DMS153 (cell line): ENCODE results near the gene CD40.

ENCODE experiments used
- DNase-seq: peaks from one replicate; lab custom pipeline; 2025; lab: John Stamatoyannopoulos, UW

Gene CD40

DNA sequence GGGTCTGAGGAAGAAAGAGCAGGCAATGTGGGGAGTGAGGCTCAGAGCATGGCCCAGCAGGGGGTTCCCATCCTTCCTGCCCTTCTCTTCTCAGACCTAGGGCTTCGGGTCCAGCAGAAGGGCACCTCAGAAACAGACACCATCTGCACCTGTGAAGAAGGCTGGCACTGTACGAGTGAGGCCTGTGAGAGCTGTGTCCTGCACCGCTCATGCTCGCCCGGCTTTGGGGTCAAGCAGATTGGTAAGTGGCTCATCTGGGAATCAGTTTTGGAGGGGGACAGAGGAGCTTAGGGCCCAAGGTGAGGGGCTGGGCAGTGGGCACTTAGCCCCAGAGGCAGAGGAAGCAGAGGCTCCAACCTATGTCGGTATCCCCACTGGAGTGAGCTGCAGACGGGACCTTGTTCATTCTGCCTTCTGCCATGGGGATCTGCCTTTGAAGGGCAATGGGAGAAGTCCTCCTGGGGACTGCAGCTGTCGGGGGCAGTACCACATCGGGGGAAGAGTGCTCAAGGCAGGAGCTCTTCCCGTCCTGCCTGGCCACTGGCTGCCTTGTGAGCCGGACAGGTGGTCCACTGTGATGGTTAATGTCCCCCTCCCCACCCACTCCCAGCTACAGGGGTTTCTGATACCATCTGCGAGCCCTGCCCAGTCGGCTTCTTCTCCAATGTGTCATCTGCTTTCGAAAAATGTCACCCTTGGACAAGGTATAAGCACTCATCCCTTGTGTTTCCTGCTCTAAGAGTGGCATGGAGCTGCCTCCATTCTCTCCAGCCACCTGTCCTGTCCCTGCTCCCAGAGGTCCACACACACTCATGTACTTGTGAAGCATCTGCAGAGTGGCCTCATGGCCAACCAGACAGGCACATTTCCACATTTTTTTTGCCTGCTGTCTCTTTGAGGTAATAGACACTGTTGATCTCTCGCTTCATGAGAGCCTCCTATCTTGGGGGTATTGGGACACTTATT, 4.7 kb downstream of the CD40 start:
- no peak for DNase-seq

DNA sequence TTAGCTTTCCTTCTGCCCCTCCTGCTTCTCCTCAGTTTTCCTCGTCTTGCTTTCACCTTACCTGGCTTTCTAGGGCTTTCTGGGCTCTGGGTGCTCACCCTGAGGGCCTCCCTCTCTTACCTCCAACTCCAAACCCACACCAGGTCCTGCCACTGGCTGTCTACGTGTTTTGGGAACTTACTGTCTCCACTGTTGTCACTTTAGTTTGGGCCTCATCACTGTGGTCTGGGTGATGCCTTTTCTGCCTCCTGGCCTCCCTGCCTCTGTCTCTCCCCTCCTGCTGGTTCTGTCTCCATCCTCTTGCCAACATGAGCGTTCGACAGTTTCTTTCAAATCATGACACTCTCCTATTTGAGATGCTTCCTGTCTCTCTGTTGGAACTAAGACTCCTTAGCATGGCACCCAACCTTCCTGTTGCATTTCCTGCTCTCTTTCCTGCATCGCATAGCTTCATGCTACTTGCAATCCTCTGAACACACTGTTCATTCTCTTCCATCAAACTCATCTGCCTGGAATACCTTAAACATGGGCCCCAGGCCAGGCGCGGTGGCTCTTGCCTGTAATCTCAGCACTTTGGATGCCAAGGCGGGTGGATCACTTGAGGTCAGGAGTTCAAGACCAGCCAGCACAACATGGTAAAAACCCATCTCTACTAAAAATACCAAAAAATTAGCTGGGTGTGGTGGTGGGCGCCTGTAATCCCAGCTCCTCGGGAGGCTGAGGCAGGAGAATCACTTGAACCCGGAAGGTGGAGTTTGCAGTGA, 5.5 kb downstream of the CD40 start:
- no peak for DNase-seq

DNA sequence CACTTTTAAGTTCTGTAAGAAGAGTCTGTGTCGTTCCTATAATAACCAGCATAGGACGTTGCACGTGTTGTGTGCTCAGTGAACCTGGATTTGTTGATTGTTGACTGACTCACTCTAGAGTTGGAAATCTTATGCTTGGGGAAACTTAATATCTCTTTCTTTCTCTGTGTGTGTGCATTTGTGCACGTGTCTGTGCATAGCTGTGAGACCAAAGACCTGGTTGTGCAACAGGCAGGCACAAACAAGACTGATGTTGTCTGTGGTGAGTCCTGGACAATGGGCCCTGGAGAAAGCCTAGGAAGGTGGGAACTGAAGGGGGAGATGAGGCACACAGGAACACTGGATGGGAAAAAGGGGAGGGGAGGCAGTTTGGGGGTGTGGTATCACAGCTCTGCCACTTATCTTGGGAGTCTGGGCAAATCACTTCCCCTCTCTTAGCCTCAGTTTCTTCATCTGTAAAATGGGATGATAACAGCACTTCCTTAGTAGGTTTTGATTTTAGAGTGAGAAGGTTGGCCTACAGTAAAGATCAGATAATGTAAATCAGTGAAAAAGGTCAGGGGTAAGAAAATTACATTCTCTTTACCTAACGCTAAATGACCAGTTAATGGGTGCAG, 8.4 kb downstream of the CD40 start:
- DNase-seq, result no peak

DNA sequence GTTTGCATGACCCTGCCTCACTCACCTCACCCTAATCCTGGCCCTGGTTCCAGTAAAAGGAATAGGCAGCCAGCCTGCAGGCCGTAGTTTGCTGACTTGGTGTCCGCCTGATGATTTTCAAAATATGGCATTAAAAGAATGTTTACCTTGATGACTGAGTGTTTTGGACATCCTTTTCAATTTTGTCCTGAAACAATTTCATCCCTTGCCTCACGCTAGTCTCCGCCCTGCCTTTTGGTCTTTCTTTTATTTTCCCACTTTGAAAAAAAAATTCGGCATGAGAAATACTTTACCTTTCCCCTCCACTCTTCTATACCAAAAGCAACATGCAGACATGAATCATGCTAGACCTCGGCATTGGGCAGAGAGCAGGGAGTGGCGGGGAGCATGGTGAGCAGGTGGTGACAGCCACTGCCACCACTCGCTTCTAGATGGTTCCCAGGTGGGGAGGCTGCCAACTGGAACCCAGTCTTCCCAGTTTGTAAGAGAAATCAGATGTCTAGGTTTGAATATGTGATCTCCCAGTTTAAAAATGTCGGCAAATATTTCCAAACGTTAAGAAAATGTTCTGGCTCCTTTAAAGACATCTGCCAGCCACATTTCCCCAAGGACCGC, 9.4 kb downstream of the CD40 start:
- no peak for DNase-seq

DNA sequence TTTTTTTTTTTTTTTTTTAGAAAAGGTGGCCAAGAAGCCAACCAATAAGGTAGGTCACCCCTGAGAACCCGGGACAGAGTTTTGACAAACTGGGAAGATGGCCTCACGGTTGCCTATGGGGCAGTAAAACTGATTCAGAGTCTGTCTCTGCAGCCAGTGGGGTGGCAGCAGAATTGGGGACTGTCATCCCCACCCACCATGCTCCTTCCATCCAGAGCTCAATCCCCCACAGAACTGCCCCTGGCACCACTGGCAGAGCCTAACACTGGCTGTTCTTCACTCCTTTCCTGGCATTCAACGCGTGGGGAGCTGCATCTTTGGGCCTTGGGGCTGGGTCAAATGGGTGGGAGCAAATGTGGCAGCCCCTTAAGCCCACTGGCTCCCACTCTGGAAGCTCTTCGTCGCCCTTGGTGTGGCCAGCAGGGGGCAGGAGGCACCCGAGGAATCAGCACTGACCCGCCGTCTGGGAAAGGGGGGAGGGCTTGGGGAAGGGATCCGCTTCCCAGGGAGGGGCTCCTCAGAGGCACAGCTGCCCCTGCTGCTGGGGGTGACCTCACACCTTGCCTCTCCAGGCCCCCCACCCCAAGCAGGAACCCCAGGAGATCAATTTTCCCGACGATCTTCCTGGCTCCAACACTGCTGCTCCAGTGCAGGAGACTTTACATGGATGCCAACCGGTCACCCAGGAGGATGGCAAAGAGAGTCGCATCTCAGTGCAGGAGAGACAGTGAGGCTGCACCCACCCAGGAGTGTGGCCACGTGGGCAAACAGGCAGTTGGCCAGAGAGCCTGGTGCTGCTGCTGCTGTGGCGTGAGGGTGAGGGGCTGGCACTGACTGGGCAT, 10.4 kb downstream of the CD40 start:
- DNase-seq, result no peak

DNA sequence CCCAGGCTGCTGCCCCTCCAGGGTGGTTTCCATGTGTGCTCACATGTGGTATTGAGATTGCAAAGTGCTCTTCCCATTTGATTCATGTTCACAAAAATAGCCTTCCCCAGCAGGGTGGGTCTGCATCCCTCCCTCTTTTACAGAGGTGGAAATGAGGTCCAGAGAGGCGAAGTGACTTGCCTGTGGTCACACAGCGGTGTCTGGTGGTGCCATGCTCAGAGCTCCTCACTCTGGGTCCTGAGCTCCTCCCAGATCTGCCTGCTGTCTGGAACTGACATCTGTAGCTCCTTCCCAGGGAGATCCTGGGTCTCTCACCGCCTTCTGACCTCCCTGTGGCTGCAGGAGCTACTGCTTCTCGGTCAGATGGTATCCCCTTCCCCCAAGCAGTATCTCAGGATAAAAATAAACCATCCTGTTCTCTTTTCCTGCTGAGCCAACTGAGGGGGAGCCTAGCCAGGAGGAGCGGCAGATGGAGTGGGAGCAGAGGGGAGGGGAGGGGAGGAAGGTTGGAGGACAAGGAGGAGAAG, 11.9 kb downstream of the CD40 start:
- peak; percentile 50 for DNase-seq

DNA sequence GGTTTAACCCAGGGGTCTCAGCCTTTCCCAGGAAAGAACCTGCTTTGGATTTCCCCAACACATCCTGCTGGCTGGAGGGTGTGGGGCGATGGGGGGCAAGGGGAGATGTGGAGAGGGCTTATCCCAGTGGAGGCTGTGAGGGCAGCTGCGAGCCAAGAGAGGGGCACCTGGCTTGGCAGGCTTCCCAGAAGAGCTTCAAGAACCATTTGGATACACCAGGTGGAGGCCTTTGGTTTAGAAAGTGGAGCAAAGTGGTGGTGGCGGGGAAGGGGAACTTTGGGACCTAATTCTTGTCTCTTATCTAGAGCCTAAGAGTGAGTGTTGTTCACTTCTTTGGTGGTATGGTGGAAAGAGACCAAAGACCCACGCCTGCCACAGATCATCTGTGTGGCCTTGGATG, 12.4 kb downstream of the CD40 start:
- DNase-seq, result peak; percentile 50

DNA sequence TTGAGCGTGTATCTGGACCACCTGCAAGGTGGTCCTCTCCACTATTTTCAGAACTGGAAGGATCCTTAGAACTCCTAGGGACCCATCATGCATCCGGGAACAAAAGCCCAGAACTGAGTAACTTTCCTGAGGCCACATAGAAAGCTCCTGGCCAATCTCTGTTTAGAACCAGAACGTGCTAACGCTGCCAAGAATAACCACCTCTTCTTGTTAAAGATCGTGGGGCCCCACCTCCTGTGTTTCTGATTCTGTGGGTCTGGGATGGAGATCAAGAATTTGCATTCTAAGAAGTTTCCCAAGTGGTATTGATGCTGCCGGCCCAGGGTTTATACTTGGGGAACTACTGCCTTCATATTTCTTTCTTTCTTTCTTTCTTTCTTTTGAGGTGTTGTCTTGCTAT, 13.3 kb downstream of the CD40 start:
- DNase-seq, result no peak

DNA sequence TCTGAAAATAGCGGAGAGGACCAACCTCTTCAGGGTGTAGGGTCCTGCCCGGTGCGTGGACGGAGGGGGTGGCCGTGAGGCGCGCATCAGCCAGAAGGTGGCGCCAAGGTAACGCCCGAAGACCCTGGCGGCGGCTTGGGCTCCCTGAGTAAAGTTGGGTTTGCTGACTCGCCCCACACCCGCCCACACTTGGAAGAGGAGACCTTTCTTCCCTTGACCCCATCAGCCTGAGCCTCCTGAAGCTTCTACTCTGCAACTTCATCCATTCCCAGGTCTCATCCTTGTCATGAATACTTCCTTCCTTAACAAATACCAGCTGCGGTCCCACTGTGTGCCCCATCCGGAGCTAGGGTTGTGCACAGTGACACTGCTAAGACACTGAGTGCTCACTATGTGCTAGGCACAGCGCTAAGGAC, 14.6 kb downstream of the CD40 start:
- peak; percentile 31 for DNase-seq

DNA sequence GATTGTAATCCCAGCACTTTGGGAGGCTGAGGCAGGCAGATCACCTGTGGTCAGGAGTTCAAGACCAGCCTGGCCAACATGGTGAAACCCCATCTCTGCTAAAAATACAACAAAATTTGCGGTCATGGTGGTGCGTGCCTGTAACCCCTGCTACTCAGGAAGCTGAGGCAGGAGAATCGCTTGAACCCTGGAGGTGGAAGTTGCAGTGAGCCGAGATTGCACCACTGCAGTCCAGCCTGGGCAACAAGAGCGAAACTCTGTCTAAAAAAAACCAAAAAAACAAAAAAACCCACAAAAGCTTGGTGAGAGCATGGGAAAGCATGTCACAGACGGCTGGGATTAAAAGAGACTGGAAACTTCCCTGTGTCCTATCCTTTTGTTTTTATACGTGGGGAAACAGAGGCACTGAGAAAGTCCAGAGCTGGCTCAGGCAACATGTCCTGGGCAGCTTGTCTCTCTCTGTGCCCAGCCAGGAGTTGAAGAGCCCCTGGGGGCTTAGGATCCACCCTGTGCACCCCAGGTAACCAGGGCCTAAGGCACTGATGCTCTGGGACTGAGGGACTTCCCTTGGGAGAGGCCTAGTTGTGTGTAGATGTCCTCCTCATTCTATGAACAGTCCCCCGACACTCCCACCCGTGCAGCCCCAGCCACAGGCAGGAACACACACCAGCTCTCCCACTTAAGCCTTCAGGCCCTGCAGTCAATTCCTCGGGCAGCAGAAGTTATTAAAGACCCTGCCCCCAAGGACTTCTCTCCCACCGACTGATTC, 16.0 kb downstream of the CD40 start:
- DNase-seq, result no peak

DNA sequence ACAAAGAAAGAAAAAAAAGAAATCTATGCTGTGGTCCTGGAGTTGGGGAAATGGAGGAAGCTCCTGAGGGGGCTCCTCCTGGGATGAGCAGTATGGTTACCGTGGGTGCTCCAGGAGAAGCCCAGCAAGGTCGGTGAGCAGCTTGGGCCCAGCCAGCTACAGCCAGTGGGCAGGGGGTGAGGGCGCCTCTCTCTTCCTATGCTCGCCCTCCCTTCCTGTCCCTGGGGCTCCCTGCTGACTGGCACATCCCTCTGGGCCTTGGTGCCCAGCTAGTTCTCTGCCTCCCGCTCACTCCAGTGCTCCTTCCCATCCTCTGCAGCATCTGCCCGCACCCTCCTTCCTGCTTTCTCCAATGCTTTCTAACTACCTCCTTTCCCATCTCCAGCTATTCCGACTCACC, 16.6 kb downstream of the CD40 start:
- DNase-seq, result no peak

DNA sequence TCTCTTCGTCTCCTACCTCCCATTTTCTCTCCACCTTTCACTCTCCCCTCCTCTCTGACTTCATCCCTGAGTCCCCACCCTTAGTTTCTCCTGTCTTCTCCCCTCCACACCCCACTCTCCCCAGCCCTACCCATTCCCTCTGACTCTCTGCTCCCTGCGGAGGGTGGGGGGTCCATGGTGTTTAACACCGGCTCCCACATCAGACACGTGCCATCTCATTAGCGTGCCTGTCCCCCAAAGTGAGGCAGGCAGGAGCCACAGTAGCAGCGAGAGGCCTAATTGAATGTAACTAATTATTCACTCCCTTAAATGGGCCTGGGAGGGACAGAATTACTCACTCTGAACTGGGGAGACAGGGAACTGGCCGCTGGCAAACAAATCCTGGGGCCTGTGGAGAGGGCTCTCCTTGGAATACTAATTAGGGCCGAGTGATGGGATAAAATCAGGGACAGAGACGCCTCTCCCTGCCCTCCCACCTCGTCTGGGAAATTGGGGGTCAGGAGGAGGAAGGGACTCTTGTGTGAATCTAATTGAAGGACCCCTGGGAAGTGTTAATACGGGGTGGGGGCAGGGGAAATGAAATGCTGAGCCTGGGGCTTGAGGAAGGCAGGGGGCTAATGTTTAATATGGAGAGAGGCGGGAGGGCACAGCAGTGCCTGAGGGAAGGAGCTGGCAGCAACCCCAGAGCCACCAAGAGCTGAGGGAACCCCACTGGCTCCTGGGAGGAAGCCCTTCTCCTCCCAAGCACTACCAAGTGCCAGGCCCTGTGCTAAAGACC, 17.9 kb downstream of the CD40 start:
- no peak for DNase-seq

DNA sequence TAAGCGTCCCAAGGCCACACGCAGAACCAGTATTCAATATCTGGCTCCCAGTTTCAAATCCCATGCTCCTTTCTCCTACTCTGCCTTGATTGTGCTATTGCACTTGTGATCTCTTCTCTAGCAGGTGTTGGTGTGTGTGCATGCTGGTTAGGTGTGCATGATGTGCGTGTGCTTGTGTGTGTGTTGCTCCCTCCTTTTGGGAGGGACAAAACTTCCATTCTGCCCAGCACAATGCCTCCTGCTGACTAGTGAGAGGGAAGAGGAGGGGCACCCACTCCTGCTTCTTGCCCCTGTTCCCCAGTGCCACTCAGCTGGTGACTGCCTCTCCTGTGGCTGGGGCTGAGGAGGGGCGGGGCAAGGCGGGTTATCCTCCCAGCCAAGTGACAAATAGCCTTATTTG, 19.7 kb downstream of the CD40 start:
- DNase-seq, result no peak

DNA sequence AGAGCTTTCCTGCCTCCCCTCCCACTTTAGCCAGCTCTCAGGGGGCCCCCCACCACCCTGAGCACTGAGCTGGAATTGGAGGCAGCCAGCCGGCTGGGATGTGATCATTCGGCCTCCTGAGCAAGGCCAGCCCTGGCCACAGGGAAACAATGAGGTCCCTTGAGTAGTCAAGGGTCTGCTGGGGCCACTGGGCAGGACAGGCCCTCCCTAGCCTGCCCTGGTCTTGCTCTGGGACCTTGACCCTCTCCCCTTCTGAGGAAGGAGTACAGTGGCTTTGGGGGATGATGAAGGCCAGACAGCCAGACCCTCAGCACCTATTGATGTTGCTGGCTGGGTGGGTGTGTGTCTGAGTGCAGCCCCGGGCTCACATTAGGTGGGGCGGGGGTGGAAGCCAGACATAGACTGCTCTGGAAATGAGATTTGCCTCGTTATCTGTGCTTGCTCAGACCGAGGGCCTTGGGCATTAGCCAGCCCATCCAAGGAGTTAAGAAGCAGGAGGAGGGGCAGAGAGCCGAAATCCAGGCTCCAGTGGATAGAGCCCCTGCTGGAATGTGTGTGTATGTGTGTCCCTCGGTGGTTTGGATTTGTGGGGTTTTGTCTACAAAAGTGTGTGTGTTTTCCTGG, 21.3 kb downstream of the CD40 start:
- no peak for DNase-seq

DNA sequence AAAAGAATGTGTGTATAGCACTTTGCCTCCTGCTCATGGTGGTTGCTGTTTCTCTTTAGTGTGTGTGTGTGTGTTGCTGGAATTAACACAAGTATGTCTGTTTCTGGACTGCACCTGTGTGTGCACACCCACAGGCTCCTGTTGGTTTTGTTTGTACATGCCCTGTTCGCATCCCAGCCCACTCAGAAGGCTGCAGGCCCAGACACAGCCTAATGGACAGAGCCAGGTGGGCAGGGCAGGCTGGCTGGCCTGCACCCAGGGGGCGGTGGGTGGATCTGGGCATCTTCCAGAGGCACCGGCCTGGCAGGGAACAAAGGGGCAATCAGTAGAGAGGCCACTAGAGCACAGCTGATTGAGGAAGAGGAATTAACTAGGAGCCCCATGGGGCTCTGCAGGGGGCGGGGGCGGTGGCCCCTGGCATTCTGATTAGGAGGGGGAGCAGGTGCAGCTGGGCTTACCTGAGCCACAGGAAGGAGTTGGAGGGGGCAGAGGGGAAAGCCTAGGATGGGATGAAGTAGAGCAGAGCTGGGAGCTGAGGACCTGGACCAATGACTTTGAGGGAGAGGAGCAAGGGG, 21.9 kb downstream of the CD40 start:
- DNase-seq, result peak; percentile 94

DNA sequence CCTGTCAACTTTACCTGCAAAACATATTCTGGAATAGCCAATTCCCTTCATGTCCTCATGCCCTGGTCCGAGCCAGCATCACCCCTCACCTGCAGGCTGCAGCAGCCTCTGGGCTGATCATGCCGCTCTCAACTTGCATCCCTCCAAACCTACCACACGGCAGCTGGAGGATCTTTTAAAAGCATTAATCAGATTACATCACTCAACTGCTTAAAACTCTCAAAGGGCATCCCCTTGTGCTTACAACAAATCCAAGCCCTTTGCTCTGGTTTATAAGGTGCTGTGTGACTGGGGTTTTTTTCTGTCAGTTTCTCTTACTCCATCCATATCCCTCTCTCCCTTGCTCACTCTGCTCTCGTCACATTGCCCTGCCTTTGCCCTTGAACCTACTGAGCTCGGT, 24.0 kb downstream of the CD40 start:
- no peak for DNase-seq

DNA sequence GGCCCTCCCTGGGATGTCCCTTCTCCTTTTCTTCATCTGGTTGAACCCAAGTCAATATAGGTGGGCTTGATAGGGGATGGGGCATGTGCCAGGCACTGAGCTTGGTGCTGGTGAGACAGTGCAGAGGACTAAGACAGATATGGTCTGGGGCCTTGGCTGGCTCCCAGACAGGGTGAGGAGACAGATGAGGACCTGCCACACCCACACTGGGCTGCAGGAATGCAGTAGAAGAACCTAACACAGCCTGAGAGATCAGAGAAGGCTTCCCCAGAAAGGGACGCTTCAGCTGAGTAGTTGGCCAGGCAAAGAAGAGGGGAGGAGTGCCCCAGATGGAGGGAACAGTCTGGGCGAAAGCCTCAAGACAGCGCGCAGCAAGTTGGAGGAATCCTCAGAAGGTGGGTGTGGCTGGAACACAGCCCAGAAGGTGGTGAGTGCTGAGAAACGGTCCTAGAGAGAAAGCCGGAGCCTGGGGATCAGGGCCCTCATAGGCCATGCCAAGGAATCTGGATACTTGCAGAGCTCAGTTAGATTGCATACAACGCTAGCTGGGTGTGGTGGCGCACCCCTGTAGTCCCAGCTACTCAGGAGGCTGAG, 26.4 kb downstream of the CD40 start:
- DNase-seq, result no peak

DNA sequence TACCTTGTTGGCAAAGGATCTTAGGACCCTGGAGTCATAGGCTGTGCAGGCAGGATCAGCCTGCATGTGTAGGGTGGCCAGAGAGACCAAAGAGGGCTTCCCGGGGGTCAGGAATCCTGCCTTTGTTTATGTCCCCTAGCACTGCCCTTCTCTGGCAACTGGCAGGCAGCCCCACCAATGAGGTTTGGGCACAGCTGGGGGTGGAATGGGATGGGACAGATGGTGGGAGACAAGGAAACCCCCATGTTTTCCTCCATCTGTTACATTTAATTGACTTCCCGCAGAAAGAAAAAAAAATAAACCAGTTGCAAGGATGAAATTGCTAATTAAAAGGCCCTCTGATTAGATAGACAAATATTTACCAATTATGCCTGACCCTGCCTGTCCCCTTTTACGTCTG, 27.6 kb downstream of the CD40 start:
- DNase-seq, result no peak
